GM19351 (cell line): ENCODE results near the gene MIGA2.
"Not testable (repeated sequence)": the region's sequence is repeated elsewhere in the genome, so short reads cannot be mapped to it uniquely, and the experiment has no call there.

Experiments used
- ATAC-seq: cut with Tn5 transposase; IDR thresholded peaks from one replicate; pipeline ENCODE4 v1.9.1; 2021; ENCODE audit warnings: mild to moderate bottlenecking, moderate library complexity; ENCODE audit not compliant: unreplicated experiment

The MIGA2 gene

DNA sequence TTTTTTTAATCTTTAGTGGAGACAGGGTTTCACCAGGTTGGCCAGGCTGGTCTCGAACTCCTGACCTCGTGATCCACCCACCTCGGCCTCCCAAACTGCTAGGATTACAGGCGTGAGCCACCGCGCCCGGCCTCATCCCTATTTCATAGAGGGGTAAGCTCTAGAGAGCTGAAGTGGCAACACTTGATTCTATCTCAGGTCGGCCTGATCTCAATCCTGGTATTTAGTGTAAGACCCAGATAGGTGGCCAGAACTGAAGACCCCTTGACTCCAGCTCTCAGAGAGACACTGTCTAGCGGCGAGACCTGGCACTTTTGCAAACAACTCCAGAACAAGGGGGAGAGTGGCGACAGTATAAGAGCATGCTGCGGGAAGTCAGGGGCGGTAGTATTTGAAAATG is 588 bp upstream of the MIGA2 start:
- not testable (repeated sequence) for ATAC-seq

DNA sequence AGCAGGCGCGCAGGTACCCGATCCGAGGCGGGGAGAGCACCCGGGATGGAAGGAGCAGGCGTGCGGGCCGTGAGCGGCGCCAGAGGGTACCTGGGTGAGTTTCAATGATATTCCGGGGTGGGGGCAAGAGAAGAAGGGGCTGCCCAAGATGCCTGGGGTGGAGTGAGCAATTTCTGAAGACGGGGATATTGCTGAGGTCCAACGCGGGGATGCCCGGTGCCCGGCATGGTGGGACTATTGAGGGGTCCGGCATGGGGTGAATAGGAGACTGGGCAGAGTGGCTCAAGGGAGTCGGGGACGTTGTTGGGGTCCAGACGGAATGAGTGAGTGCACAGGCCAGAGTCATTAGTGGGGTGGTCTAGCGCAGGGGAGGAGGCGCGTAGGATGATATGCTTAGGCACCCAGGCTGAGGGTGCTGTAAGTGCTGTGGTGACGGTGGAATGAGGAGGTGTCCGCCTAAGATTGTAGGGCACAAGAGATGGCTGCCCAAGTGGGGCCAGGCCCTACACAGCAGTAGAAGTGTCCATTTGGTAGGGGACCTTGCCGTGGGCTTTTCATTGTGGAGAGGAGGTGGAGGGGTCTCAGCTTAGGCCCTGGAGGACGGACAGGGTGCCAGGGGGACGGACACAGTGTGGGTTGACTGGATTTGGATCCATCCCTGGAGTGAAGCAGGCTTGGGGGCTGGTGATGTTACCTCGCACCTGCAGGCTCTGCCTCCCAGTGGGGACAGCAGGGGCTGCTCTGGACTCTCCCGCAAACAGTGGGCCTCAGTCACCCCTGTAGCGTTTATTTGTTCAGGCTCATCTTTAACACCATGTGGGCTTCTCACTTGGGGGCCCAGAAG is 719 bp downstream of the MIGA2 start:
- no peak for ATAC-seq

DNA sequence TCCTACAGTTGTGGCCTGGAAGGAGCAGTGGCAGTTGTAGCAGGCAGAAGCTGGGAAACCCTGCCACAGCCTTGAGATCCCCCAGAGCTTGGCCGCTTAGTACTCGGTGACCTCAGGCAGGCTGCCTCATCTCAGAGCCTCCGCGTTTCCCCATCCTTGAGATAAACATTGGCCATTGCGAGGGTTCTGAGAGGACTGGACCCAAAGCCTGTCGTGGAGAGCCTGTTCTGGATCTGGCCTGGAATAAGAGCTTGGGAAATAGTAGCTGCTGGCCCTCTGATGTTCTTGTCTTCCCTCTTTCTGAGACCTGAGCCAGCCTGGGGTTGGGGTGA is 1.3 kb downstream of the MIGA2 start:
- ATAC-seq, result no peak

GRCh38 chr9:129038109-129038852 is 1.9 kb downstream of the MIGA2 start:
- ATAC-seq, result no peak

DNA sequence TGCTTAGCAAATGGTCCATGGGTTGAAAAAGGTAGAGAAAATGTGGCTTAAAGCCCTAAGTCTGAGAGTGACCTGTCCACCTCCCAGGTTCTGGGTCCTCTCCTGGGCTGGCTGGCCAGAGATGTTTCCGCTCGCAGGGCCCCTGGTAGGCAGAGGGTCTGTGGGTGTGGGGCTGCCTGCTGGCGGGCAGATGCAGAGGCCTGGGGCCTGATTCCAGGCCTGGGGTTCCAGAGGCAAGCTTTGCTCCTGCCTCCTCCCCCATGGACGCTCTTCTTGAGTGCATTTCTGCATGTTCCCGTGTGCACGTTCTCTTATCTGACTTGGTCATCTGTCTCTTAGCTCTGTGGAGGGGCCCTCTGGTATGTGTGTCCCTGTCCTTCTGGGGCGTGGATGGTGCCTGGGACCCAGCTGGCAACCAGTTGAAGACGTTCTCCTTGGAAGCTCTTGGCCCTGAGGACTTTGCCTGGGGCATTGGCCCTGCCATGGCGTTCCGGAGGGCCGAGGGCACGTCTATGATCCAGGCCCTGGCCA is 3.8 kb downstream of the MIGA2 start:
- no peak for ATAC-seq

DNA sequence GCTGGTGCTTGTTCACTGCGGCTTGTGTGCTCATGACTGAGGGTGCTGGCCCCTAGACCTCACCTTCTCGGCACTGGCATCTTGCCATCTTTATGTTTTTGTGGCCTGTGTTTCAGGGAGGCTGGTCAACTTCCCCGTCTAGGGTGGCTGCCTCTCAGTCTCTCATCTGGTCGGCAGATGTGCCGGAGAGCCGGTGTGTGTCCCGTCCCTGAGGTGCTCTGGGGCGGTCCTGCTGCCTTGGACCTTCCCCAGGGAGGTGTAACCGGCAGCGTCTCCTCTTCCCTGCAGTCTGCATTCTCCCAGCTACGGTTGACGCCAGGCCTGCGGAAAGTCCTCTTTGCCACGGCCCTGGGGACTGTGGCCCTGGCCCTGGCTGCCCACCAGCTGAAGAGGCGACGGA is 5.6 kb downstream of the MIGA2 start:
- ATAC-seq, result no peak

GRCh38 chr9:129052592-129052991 is 16.2 kb downstream of the MIGA2 start:
- ATAC-seq, result no peak

- ATAC-seq, result no peak
Measured at GRCh38 chr9:129053020-129053419, 16.6 kb downstream of the MIGA2 start.

- ATAC-seq, result no peak
Measured at GRCh38 chr9:129054163-129054851, 17.9 kb downstream of the MIGA2 start.

GRCh38 chr9:129058965-129059795 is 22.8 kb downstream of the MIGA2 start:
- no peak for ATAC-seq

GRCh38 chr9:129059796-129060785 is 23.7 kb downstream of the MIGA2 start:
- ATAC-seq, result no peak

DNA sequence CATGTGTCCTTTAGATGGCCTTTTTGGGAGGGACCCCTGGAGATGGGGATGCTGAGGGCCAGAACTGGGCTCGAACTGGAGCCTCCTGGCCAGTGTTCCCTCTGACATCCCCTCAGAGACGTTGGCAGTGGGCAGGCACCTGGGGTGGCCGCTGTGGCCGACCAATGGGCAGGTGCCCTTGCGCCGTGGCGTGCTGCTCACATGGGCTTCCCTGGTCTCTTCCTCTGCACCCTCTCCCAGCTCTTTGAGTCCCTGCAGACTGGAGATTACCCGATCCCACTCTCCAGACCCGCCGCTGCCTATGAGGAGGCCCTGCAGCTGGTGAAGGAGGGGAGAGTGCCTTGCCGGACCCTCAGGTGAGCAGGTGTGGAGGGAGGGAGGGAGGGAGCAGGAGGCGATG is 24.6 kb downstream of the MIGA2 start:
- no peak for ATAC-seq

GRCh38 chr9:129063061-129063460 is 26.6 kb downstream of the MIGA2 start:
- ATAC-seq, result no peak

- ATAC-seq, result no peak
Measured at GRCh38 chr9:129064499-129064908, 28.1 kb downstream of the MIGA2 start.

- ATAC-seq, result no peak
Measured at GRCh38 chr9:129068110-129068509, 31.7 kb downstream of the MIGA2 start.

DNA sequence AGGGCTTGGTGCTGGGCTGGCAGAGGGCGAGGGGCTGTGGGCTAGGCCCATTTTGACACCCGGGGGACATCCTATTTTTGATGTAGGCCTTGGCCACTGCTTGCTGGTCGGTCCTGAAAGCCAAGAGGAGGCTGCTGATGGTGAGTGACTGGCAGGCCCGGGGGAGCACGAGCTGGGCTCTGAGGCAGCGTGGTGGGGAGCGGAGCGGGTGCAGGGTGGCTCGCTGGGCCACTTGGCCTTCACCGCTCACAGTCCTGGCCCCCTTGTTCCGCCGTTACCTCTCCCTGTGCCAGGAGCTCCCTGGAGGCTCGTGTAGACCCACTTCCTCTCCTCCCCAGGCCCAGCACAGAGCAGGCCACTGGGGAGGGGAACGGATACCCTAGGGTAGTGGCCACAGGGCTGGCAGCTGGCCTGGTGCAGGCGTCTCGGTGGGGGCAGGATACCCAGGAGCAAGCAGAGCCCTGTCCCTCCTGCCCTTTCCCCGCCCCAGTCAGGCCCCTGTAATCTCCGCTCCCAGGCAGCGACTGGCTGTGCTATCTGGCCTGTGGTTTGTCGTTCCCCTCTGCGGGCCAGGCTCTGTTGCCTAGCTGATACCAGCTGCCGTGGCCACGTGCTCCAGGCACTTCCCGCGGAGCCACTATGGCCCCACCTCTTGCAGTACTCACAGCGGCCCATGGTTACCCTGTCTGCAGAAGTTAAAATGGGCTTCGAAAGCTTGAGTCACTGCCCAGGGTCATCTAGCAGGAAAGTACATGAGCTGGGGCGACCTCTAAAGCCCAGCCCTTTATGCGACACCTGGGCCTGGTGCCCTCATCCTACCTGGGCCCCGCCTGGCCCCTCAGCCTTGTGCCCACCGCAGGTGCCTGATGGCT is 32.8 kb downstream of the MIGA2 start:
- ATAC-seq, result no peak

- no peak for ATAC-seq
Measured at GRCh38 chr9:129069862-129070641, 33.6 kb downstream of the MIGA2 start.
